Stimulated activated CD4-positive, alpha-beta T cell treated with anti-CD3 and anti-CD28 coated beads, Interleukin-1b, Interleukin-23, amount 100 ng/mL, for 4 hours (primary cell): ENCODE results near the gene GLIPR1L1.
A peak's percentile ranks its signal among the peaks of the same experiment; 100 is the strongest.
"Not testable (repeated sequence)": the region's sequence is repeated elsewhere in the genome, so short reads cannot be mapped to it uniquely, and the experiment has no call there.

Experiments
- DNase-seq, 2 donors: peaks; one replicate each; pipeline ENCODE4 v3.0.0-alpha.2; 2020; ENCODE audit warnings: low read depth in 2 of 2

Gene GLIPR1L1, protein sequence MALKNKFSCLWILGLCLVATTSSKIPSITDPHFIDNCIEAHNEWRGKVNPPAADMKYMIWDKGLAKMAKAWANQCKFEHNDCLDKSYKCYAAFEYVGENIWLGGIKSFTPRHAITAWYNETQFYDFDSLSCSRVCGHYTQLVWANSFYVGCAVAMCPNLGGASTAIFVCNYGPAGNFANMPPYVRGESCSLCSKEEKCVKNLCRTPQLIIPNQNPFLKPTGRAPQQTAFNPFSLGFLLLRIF

GRCh38 chr12:75334384-75335030, at the start of gene GLIPR1L1:
TSS of gene GLIPR1L1 (plus strand) at chr12:75334670. CDS start at chr12:75334729, 59 bp downstream.
- DNase-seq, result peak; percentile 62 to 82

GRCh38 chr12:75288860-75289259, 45.6 kb upstream of the GLIPR1L1 start:
- no peak for DNase-seq

GRCh38 chr12:75289753-75290152, 44.7 kb upstream of the GLIPR1L1 start:
- DNase-seq, result no peak

DNA sequence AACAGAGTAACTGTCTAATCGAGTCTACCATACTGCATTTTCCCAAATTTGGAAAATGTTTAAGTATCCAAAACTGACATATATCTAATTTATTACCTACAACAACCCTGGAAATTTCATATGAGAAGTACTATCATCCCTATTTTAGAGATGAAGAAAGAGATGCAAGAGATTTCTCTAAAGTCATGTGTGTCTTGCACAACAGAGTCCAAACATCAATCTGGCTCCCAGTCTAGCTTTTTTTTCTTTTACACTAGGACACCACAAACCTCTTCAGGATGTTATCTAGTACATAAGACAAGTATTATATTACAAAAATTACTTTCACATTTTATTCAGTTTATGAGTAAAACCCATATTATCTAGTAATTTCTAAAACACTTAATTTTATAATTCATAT, 43.5 kb upstream of the GLIPR1L1 start:
- DNase-seq, result no peak

DNA sequence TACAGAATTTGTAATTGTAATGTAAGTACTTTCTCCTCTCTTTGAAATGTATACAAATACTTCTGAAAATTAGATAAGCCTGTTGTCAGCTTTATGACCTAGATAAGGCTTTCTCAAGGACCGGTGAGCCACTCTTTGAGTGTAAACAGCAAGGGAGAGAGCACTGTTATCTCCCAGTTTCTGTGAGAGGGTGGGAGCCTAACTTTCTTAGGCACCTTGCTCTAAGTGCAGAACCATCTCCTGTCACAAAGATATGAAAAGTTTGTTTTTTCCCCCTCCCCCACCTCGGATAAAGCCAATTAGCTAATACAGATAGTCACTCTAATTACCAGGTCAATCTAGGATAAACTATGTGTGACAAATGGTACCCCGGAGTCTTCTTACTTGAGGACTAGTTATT, 40.1 kb upstream of the GLIPR1L1 start:
- DNase-seq, result no peak

DNA sequence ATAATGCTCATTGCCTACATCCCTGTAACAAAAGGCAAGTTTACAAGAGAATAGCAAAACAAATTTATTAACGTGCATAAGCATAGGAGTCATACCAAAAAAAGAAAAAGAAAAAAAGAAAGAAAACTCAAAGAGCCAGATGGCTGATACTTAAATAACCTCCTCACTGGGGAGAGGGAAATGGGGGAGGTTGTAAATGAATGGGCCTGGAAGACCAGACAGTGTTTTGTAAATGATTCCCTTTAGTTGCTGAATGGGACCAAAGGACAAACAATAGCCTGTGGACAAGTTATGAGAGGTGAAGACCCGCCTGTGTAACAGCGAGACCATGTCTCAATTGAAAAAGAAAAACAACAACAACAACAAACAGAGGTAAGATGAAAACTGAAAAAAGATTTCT, 39.7 kb upstream of the GLIPR1L1 start:
- DNase-seq, result no peak

GRCh38 chr12:75302225-75302624, 32.2 kb upstream of the GLIPR1L1 start:
- no peak for DNase-seq

- no peak for DNase-seq
Measured at GRCh38 chr12:75302781-75303180, 31.7 kb upstream of the GLIPR1L1 start.

- DNase-seq, result no peak
Measured at GRCh38 chr12:75305412-75306332, 28.8 kb upstream of the GLIPR1L1 start.

DNA sequence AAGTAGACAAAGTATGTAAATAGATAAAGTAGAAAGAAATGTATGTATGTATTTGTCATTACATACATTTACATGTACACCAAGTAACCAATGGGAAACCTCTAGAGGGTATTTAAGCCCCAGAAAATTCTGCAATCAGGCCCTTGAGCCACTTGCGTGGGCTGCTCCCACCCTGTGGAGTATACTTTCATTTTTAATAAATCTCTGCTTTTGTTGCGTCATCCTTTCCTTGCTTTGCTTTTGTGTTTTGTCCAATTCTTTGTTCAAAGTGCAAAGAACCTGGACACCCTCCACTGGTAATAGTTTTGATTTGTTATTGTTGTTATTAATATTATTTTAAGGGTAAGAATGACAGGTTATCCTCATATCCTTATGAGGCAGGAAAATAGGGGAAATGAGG, 26.2 kb upstream of the GLIPR1L1 start:
- no peak for DNase-seq

DNA sequence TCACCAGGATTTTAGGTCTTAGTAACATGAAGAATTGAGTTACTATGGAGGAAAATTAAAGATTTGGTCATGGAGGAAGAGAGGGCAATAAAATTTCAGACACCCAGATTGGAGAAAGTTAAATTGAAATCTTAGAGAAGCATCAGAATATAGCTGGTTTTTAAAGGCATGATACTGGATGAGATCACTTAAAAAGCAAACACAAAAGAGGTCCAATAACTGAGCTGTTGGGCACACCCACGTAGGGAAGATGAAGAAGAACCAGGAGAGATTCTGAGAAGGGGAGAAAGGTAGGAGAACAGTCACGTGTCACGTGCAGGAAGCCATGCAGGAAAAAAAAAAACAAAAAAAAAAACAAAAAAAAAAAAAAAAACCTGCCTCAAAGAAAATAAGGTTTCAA, 23.1 kb upstream of the GLIPR1L1 start:
- DNase-seq, result no peak

- DNase-seq, result no peak
Measured at GRCh38 chr12:75315518-75315917, 19.0 kb upstream of the GLIPR1L1 start.

- no peak for DNase-seq
Measured at GRCh38 chr12:75317784-75318183, 16.7 kb upstream of the GLIPR1L1 start.

- no peak for DNase-seq
Measured at GRCh38 chr12:75322464-75322863, 12.0 kb upstream of the GLIPR1L1 start.

GRCh38 chr12:75323663-75324062, 10.8 kb upstream of the GLIPR1L1 start:
- DNase-seq, result no peak

- no peak for DNase-seq
Measured at GRCh38 chr12:75327642-75328041, 6.8 kb upstream of the GLIPR1L1 start.

- DNase-seq, result peak; percentile 26 to 58
Measured at GRCh38 chr12:75329918-75330826, 4.3 kb upstream of the GLIPR1L1 start, which contains the start of gene CAPS2. TSS of gene CAPS2 (minus strand) at chr12:75330324. CDS start at chr12:75326498, 3,826 bp downstream.

- DNase-seq, result no peak
Measured at GRCh38 chr12:75337905-75338304, 3.4 kb downstream of the GLIPR1L1 start.

GRCh38 chr12:75341873-75342272, 7.4 kb downstream of the GLIPR1L1 start:
- DNase-seq, result no peak

DNA sequence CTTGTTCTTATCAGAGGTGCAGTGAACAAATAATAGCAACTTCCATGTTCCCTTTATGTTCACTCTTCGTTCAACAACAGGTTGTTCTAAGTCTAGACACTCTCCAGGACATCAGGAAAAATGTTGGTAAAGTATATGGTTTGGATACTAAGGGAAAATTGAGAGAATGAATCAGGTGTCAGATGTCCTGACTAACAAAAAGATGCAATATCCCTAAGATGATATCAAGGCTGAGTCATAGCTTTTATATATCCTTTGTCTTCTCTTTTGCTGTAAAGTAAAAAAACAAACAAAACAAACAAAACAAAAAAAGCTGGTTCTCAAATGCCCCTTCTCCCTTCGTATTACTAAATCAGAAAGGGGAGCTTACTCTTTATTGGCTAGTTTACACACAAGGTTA, 11.1 kb downstream of the GLIPR1L1 start:
- DNase-seq, result no peak

- not testable (repeated sequence) for DNase-seq
Measured at GRCh38 chr12:75346215-75346614, 11.7 kb downstream of the GLIPR1L1 start.
